ENCODE results near the gene SLK.

Gene SLK
- 114 to 169 (median 132) reads per million in 4 donors for total RNA-seq

DNA sequence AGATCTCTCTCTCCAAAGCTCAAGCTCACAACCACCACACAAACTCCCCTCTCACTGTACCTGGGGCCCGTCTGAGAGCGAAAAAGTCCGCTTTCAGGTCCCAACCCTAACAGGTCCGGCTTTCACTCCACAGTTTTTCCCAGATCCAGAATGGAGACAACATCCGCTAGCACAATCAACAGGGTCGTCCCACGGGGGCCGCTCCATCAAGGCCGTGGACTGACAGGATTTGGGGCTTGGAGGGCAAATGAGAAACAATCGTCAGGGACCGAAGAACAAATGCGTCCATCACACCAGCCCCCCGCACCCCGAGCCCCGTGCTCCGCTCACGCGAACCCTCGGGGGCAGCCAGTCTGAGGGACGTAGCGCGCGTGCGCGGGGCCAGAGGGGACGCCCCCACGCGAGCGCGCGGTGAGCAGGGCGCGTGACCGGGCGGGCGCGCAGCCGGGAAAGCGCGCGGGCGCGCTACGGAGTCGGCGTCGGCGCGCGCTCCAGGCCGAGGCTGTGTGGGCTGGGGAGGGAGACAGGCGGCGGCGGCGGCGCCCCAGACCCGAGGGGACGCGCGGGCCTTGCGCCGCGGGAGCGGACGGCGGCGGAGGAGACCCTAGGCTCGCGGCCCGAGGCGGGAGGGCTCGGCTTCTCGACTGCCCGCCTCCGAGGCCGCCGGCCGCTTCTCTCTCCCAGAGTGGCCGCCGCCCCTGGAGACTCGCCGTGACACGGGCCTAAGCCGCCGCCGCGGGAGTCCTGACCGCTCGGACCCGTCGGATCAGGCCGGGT, at the start of gene SLK:
Gene SLK (plus strand): TSS at position 470 of the 777 bp plus-strand sequence. CDS start 606 bp downstream, outside the sequence.
- peak; percentile 71 to 86 (median 75) for DNase-seq

DNA sequence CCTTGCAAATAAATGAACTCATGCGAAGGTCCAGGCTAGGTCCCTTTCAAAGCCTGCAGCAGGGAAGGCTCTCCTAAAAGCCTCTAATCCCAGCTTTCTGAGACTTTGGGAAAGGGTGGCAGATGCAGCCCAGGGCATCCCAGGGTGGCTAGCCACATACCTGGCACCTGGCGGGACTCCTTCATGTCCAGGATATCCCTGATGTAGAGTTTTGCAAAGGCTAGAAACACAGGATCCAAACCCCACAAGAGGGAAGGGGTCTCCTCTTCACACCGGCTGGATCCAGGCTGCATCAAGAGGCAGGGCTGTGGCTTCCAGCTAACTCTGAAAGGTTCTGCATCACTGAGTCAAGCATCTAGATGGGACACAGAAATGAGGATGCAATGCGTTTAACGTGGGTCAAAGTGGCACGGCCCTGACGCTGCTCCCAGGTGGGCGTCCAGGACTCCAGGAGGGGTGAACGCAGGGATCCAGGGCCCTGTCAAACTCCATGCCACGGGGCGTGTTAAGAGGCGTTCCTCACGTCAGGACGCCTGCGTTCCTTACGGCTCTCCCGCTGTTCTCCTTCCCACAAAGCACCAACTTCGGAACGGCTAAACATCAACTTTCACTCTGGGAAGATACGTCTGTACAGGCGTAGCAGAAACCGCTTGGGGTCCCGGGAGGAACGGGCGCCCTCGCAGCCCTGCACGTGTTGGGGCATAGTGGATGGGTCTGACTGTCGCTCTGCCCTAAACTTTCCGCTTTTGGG, 49.5 kb upstream of the SLK start:
- peak in 1 of 5 donors; percentile 16 for DNase-seq

DNA sequence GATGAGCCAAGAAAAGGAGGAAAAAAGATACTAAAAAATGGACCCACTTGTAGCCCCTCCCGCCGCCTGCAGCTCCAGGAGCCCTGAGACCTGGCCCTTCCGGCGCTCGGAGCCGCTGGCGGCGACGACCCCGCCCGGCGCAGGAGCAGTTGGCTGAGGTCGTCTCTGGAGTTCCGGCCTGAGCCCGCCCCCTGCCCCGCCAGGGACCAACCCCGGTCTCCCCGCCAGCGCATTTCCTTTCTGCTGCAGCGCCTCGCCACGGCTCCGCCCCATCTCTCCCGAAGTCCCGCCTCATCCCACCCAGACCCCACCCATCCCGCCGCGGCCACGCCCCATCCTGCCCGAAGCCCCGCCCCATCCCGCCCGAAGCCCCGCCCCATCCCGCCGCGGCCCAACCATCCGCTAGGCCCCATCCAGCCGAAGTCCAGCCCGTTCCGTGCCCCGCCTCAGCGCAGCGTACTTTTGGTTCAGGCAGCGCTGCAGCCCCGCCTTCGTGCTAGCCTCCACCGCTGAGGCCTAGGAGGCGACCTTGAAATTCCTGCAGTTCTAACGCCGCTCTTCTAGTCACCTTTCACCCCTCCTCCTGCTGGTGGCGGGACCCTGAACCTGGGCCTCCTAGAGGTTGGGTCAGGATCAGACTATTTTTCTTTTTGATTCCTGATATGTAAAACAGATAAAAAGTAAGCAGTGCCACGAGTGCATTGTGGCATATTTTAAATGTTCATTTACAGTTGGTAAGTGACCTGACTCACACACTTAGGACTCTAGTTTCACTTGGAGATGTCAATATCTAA, 48.7 kb upstream of the SLK start, which contains the start of gene STN1:
Gene STN1 (minus strand): TSS at position 132 of the 794 bp plus-strand sequence. CDS start 590 bp downstream, outside the sequence.
- peak; percentile 93 to 97 (median 95) for DNase-seq

DNA sequence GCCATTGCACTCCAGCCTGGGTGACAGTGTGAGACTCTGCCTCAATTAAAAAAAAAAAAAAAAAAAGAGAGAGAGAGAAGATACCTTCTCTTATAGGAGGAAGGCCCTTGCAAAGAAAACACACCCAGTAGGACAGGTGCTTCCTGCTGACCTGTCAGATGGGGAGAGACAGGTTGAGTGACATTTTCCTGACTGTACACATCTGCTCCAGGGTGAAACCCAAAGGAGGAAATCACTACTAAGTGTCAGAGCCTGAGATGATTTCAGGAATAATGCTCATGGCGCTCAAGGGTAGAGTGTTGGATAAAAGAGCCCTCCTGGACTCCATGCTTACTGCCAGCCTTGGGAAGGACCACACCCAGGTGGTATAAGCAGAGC, 47.3 kb upstream of the SLK start:
- DNase-seq: no peak

DNA sequence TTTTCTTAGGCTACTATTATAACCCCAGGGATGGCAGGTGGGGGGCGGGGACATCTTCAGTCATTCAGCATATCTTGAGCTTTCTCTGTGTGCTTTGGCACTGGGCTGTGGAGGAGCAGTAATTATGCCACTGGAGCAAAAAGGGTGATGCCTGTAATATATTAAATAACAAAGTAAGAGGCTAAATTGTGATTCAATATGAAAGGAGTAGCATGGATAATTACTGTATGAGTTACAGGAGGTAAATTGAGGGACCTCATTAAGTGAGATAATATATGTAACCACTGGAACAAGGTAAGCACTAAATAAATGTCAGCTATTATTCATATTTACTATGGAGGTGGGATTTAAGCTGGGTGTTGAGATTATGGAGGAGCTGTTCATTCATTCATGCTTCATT, 45.7 kb upstream of the SLK start:
- no peak for DNase-seq

DNA sequence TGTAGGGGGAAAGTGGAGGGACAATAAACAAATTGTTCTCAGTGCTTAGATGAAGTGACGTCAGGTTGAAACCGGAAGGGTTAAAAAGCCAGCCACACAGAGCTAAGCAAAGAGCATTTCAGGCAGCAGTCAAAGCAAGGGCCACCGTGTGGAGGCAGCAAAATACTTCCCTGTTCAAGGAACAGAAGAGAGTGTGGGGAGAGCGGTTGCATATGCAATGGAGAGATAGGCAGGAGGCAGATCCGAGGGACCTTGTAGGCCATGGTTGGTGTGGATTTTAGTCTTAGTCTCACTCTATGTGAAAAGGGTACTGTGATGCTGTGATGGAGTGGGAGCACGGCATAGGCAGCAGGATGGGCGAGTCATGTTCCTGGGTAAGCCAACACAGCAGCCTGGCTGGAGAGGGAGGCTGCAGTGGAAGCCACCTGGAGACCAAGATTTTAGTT, 45.2 kb upstream of the SLK start:
- DNase-seq: peak in 1 of 5 donors; percentile 67

DNA sequence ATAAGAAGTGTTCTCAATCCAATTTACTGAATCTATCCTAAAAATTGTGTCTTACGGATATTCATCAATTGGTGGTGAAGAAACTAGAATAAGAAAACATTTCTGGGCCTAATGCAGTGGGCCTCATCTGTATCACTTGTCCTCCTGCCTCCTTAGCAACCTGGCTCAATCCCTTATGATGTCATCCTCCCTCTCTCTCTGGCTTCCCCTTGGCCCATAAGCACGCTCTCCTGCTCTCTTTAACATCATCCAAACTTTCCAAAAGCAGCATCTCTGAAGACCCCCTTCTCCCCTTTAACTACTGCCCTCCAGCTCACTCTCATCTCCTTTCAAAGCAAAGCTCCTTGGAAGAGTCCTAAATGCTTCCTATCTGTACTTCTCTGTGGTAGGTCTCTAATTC, 44.3 kb upstream of the SLK start:
- DNase-seq: no peak

DNA sequence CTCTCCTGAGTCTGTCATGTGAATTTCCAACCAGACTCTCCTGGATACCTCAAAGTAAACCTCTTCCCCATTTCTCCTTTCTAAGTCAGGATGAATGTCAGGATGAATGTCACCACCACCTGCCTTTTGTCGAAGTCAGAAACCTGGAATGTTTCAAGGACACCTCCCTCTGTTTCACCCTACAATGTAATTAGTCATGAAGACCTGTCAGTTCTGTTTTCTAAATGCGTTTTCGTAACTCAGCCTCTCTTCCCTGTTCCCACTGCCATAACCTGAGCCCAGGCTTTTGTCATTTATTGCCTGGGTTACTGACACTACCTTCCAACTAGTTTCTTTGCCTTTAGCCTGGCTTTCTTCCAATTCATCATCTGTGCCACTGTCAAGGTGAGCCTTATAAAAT, 43.4 kb upstream of the SLK start:
- DNase-seq: no peak

DNA sequence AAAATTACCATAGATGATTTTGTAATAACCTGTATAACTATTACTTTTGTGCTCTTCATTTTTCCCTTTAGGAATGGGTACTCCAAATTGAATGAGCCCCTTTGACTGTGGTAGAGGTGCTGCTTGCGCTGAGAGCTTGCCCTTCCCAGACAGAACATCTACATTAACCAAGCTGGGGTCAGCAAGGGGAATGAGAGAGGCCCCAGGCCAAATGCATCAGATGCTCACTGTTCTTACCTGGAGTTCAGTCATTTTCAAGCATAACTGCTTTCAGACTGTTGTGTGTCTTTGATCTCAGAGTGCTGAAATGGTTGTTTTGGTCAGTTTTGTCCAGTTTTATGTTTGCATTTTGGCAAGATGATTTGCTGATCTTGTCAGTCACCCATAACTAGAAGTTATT, 41.3 kb upstream of the SLK start:
- DNase-seq: no peak

DNA sequence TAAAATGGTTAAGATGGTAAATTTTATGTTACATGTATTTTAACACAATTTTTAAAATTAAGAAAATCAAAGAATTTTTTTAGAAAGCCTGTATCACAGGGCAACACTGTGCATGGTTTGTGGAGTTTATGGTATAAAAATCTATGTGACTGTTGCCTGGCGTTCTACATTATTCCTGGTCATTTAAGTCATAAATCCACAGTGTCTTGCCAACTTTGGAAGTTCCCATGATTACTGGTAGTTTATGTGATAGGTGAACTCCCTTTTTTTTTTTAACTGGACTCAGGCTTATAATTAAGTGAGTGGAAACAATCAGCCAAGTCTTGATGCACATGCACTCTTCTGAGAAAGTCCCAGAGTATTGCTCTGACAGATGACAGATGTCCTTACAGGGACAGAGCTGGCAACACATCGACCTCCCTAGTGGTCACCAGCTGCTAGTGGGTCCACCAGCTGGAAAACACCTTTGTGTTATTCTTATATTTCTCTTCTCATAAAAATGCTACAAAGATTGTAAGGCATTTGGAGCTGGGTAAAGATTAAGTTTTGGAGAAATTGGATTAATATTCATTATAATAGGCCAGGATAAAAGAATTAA, 40.1 kb upstream of the SLK start:
- no peak for DNase-seq

DNA sequence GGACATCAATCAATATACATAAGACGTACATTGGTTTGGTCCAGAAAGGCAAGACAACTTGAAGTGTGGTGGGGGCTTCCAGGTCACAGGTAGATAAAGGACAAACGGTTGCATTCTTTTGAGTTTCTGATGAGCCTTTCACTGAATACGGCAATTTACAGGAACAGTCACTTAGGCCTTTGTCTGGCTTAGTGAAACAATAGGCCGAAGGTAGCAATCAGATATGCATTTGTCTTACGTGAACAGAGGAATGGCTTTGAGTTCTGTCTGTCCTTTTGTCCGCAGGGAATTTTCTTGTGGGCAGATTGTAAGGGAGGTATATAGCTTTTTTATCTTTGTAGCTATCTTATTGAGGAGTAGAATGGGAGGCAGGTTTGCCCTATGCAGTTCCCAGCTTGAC, 38.2 kb upstream of the SLK start:
- DNase-seq: no peak

DNA sequence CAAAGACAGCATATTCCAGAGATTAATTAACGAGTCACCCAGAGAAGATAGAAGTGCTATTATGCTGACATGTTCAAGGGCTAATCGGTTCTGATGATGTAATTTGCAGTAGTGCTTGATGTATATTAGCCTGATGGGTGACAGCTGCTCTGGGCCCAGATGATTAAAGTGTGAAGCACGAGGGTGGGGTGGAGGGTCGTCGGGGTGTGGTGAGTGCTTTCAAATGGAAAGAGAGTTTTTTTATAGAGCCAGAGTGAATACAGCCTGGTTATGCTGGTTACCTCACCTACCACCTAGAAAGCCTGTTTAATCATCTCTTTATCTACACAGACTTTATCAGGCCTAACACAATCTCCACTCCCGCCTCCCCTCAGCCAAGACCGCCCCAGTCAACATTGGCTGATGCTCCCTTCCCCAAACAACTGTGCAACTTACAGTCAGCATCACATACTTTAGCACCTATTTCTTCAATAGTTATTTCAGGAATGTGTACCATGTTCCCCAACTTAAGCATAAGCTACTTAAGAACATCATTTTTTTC, 37.5 kb upstream of the SLK start:
- no peak for DNase-seq

DNA sequence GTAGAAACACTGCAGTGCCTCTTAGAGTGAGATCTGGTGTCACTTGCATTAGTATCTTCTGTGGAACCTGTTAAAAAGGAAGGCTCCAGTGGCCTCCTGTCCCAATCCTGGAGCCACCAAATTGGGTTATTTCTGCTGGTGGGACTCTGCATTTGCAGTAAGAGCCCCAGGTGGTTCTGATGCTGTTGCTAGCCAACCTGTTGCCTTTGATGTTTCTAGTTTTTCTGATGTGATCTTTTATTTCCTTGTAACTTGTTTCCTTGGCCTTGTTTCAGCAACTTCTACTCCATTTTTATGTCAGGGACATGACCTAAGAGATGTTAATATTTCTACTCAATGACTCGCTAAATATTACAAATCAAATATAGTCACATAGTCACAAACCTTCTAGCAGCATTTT, 36.5 kb upstream of the SLK start:
- no peak for DNase-seq

DNA sequence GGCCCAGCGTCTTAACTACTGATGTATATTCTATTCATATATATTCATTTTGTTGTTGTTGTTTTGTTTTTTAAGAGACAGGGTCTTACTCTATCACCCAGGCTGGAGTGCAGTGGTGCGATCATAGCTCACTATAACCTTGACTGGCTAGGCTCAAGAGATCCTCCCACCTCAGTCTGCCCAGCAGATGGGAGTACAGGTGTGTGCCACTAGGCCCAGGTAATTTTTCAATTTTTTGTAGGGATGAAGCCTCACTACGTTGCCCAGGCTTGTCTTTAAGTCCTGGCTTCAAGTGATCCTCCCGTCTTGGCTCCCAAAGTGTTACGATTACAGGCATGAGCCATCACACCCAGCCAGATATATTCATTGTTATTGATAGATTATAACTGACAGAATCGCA, 36.1 kb upstream of the SLK start:
- DNase-seq: no peak

DNA sequence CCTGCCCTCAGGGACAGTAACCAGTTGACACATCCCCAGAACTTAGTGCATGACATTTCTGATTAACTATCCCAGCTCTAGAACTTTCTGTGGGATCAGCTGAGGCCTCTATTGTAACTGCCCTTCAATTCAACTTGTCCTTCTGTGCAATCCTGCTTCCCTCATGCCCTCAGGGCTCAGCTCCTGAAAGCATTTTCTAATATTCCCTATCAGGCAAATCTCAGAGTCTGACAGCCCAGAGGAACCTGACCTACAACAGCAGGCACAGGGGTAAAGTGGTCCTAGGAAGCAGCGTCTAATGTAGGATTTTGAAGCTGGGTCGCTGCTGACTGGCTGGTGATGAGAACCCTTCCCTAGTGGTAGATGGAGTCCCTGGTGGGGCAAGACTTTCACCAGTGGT, 35.3 kb upstream of the SLK start:
- DNase-seq: no peak

DNA sequence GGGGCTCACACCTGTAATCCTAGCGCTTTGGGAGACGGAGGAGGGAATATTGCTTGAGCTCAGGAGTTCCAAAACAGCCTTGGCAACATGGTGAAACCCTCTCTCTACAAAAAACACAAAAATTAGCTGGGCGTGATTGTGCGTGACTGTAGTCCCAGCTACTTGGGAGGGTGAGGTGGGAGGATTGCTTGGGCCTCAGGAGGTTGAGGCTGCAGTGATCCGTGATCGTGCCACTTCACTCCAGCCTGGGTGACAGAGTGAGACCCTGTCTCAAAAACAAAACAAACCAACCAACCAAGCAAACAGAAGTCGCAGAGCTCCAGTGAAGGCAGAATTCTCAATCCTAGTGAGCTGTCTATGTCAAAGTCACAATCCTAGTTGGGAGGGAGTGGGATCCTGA, 34.7 kb upstream of the SLK start:
- no peak for DNase-seq

DNA sequence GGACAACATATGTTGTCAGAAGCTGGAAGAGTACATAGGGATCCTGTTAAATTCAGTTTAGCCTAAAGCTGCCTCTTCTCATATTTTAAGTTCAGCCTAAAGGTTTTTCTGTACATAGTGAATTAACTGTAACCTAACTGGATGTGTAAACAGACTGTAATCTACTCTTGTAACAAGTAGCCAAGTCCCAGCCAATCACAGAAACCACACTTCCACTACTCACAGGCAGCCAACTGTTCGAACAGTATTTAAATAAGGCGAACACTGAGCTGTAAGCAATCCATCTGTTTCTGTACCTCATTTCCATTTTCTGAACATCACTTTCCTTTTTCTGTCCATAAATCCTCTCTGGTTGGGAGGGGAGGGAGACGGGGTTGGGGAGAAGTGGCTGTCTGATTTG, 34.0 kb upstream of the SLK start:
- no peak for DNase-seq

DNA sequence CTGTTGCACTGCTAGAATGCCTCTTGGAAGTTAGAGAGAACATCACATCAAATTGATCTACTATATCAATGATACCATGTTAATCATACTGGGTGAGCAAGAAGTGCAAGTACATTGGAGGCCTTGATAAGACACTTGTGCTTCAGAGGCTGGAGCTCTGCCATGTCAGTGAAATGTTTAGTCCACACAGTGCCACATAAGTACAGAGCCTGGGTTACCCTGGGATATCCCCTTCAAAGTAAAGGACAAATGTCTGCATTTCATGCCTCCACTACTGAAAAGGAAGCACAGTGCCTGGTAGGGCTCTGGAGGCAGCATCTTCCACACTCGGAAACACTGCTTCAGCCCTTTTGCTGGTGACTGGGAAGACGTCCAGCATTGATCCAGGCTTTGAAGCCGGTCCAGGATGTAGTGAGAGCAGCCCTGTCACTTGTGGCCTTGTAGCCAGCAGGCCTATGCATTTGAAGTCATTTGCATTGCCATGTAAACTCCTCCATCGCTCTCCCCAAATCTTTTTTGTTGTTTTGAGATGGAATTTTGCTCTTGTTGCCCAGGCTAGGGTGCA, 33.3 kb upstream of the SLK start:
- DNase-seq: no peak

DNA sequence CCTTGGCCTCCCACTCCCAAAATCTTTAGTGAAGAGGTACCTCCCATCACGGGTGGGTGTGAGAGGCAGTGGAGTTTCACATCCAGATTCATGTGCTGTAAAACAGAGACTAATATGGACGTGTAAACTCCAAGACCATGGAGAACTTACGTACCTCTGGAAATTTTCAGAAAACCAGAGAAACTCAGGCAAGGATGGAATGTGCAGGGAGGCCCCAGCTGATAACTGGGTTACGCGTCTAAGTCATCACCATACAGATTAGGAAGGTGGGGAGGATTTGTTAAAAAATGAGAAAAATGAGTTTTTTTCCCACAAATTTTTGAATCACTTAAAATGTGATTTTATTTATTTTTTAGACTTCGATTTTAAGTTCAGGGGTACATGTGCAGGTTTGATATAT, 32.6 kb upstream of the SLK start:
- no peak for DNase-seq

DNA sequence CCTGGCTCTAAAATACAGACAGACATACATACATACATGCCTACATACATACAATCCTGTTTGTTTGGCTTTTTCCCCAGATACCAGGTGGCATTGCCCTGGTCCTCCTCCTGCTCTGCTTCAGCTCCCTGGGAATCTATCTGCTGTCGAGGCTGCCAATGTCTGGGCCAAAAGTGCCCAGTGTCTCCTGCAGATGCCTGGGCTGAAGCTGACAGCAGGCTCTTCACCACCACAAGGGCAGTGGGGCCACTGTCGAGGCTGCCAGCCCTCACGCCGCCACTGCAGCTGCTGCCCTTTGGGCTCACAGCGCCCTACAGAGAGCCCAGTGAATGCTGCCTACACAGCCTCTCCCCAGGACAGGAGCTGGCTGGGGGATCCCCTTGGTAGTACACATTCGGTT, 30.9 kb upstream of the SLK start:
- DNase-seq: no peak

DNA sequence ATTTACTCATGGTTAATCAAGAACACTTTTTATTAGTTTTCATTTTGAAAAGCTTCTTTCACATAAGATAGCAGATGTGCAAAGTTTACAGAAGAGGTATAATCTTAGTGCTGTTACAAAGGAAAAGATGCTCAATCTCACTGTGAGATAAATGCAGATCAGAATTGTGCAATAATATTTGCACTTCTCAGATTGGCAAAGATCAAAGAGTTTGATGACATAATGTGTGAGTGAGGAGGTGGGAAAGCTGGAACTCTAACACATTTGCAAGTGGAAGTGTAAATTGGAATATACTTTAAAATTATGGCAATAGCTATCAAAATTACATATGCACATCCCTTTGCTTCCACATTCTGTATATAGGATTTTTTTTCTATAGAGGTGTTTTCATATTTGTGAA, 27.4 kb upstream of the SLK start:
- DNase-seq: no peak

DNA sequence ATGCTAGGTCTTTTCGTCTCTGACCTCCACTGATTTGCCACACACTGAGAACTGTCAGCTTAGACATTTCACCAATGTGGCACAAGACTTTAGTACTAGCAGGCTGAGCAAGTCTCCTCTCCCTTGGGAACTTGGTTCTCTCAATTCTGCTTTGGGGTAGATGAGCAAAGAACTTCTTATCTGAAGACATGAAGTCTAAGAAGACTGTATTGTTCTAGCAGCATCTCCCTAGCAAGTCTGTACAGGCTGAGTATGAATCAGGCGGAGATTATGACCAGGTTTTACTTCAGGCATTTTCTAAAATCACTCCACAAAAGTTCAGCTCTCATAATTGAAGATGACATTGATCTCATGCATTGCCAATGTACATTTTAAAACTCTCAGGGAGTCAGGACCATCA, 25.1 kb upstream of the SLK start:
- no peak for DNase-seq

Measured in T-helper 1 cell (primary cell).